Measurements from ENCODE around the gene NBPF3.

The NBPF3 gene

DNA sequence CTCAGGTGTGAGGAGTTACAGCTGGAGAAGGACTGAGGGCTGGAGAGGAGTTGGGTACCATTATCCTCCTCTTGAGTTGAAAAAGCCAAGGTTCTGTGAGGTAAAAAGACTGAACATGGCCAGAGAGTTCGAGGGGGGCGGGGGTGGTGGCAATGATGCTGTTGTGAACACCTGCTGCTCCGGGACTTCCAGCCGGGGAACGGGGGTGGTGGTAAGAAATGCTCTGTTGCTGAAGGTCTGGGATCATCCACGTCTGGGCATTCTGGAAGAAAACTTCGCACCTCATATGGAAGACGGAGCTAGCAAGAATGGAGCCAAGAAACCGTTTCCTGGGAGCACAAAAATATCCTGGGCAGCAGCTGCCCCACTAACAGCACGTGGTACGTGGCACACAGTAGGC lies 49.2 kb downstream of the NBPF3 start:
- Histone ChIP-seq H3F3A (ENCODE audit: insufficient read depth, low read length) (no peaks in the 10 kb centered on the region), H3K9me2 (replicated peaks; ENCODE audit: insufficient read depth, low read length) (no peaks in the 10 kb centered on the region), H3K9me3 (replicated peaks; ENCODE audit: insufficient read depth, low read length) (no peaks in the 10 kb centered on the region), H3K9ac (ENCODE audit: low read length) (no peak overlapping the region), H3K27ac (ENCODE audit: low read length) (no peak overlapping the region), H3K4me3 (ENCODE audit: low read length) (no peak overlapping the region), H2AFZ (ENCODE audit: low read length) (no peak overlapping the region), H3K79me2 (ENCODE audit: low read length) (no peaks in the 10 kb centered on the region), H4K20me1 (ENCODE audit: insufficient read depth, low read length) (no peaks in the 10 kb centered on the region), H3K4me1 (ENCODE audit: low read length) (no peaks in the 10 kb centered on the region), H3K27me3 (replicated peaks; ENCODE audit: insufficient read depth, low read length) (peaks cover 38% of the 10 kb centered on the region), H3K36me3 (replicated peaks; ENCODE audit: insufficient read depth, low read length) (no peaks in the 10 kb centered on the region), H3K4me2 (ENCODE audit: low read depth, low read length) (peak overlapping the region; percentile 17; the same call in 1 of the 2 replicates)
- TF ChIP-seq EZH2phosphoT487 (IDR thresholded peaks at IDR 0.05; ENCODE audit: low read length): no peak
- TF ChIP-seq, protein P1, sequence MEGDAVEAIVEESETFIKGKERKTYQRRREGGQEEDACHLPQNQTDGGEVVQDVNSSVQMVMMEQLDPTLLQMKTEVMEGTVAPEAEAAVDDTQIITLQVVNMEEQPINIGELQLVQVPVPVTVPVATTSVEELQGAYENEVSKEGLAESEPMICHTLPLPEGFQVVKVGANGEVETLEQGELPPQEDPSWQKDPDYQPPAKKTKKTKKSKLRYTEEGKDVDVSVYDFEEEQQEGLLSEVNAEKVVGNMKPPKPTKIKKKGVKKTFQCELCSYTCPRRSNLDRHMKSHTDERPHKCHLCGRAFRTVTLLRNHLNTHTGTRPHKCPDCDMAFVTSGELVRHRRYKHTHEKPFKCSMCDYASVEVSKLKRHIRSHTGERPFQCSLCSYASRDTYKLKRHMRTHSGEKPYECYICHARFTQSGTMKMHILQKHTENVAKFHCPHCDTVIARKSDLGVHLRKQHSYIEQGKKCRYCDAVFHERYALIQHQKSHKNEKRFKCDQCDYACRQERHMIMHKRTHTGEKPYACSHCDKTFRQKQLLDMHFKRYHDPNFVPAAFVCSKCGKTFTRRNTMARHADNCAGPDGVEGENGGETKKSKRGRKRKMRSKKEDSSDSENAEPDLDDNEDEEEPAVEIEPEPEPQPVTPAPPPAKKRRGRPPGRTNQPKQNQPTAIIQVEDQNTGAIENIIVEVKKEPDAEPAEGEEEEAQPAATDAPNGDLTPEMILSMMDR (IDR thresholded peaks at IDR 0.05; ENCODE audit: low read length): no peak
- no peak for TF ChIP-seq EZH2 (optimal IDR thresholded peaks at IDR 0.05; ENCODE audit: low read depth, low read length)
- no peak for DNase-seq

DNA sequence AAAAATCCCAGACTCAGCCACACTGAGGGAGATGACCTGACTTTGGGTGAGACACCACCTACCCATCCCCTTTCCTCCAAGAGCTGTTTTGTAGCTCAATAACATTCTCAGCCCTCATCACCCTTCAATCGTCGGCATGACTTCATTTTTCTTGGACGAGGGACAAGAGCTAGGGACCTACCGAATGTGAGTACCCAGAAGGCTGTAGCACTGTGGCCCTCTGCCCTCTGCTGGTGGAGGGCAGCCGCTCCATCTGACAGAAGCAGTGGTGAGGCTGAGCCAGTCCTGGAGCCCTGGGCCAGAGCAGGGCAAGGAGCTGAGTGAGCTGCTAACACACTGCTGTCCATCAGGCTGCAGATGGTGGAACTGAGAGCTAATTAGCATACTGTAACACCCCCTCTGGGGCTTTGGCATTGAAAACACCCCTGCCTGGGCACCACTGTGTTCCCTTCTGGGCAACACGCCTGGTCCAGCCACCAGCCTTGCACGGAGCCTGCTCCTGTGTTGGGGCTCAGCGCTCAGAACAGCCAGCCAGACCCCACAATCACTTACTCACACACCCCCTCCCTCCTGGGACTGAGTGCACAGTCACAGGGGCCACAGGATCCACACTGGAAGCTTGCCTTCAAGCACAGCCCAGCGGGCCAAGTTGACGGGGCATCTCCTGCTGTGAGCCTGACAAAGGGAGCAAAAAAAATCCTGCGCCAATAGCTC lies 51.0 kb downstream of the NBPF3 start:
- Histone ChIP-seq H3K4me2 (ENCODE audit: low read depth, low read length) (no peak overlapping the region), H3K9me3 (replicated peaks; ENCODE audit: insufficient read depth, low read length) (no peaks in the 10 kb centered on the region), H3K27ac (ENCODE audit: low read length) (no peak overlapping the region), H3K27me3 (replicated peaks; ENCODE audit: insufficient read depth, low read length) (peaks cover 42% of the 10 kb centered on the region), H3F3A (ENCODE audit: insufficient read depth, low read length) (no peaks in the 10 kb centered on the region), H3K4me1 (ENCODE audit: low read length) (no peaks in the 10 kb centered on the region), H3K9me2 (replicated peaks; ENCODE audit: insufficient read depth, low read length) (no peaks in the 10 kb centered on the region), H3K36me3 (replicated peaks; ENCODE audit: insufficient read depth, low read length) (no peaks in the 10 kb centered on the region), H3K9ac (ENCODE audit: low read length) (no peak overlapping the region), H4K20me1 (ENCODE audit: insufficient read depth, low read length) (no peaks in the 10 kb centered on the region), H3K79me2 (ENCODE audit: low read length) (no peaks in the 10 kb centered on the region), H3K4me3 (ENCODE audit: low read length) (no peak overlapping the region), H2AFZ (ENCODE audit: low read length) (no peak overlapping the region)
- peak; percentile 47 for DNase-seq
- TF ChIP-seq, protein P1 (IDR thresholded peaks at IDR 0.05; ENCODE audit: low read length): peak; percentile 66
- TF ChIP-seq EZH2phosphoT487 (IDR thresholded peaks at IDR 0.05; ENCODE audit: low read length): no peak
- TF ChIP-seq EZH2 (optimal IDR thresholded peaks at IDR 0.05; ENCODE audit: low read depth, low read length): no peak

DNA sequence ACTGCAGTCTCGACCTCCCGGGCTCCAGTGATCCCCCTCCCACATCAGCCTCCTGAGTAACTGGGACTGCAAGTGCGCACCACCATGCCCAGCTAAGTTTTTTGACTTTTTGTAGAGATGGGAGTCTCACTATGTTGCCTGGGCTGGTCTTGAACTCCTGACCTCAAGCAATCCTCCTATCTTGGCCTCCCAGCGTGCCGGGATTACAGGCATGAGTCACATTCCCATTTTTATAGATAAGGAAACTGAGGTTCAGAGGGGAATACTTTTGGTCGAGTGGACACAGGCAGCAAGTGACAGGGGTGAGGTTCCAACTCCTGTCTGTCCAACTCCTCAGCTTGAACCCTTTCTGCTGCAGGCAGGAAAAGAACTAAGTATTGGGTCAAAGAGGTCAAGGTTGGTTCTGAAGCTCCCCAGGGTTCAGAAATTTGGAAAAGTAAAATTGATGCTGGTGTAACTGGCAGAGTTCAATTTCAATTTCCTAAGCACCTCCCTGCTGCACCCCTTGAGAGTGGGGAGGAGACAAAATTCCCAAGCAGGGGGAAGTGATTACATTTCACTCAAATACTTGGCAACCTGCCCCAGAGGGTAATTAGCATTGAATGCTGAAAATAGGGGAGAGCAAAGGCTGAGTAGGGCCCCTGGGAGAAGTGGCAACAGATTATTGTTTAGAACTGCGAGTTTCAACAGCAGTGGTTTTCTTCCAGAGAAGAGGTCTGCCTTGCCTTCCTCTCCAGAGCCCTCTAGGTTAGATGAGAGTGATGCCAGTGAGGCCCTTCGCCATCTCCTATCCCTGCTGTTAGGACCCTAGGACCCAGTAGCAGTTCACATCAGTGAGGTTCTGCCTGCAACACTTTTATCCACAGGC lies 51.8 kb downstream of the NBPF3 start:
- TF ChIP-seq EZH2 (optimal IDR thresholded peaks at IDR 0.05; ENCODE audit: low read depth, low read length) (no peak), EZH2phosphoT487 (IDR thresholded peaks at IDR 0.05; ENCODE audit: low read length) (no peak)
- TF ChIP-seq, protein P1 (IDR thresholded peaks at IDR 0.05; ENCODE audit: low read length): no peak
- H3K27me3 ChIP-seq (replicated peaks; ENCODE audit: insufficient read depth, low read length): peaks cover 42% of the 10 kb centered on the region
- H3K36me3 ChIP-seq (replicated peaks; ENCODE audit: insufficient read depth, low read length): no peaks in the 10 kb centered on the region
- H4K20me1 ChIP-seq (ENCODE audit: insufficient read depth, low read length): no peaks in the 10 kb centered on the region
- H3F3A ChIP-seq (ENCODE audit: insufficient read depth, low read length): no peaks in the 10 kb centered on the region
- H3K27ac ChIP-seq (ENCODE audit: low read length): no peak overlapping the region
- no peaks in the 10 kb centered on the region for H3K4me1 ChIP-seq (ENCODE audit: low read length)
- H3K9ac ChIP-seq (ENCODE audit: low read length): no peak overlapping the region
- no peaks in the 10 kb centered on the region for H3K9me2 ChIP-seq (replicated peaks; ENCODE audit: insufficient read depth, low read length)
- H3K4me2 ChIP-seq (ENCODE audit: low read depth, low read length): no peak overlapping the region
- H3K79me2 ChIP-seq (ENCODE audit: low read length): no peaks in the 10 kb centered on the region
- H3K4me3 ChIP-seq (ENCODE audit: low read length): no peak overlapping the region
- H3K9me3 ChIP-seq (replicated peaks; ENCODE audit: insufficient read depth, low read length): no peaks in the 10 kb centered on the region
- H2AFZ ChIP-seq (ENCODE audit: low read length): no peak overlapping the region
- no peak for DNase-seq
